ENCODE results near the gene TMEM11.

TMEM11 gene

GRCh38 chr17:21210411-21211076 is 3.4 kb downstream of the TMEM11 start:
- no peak for TF ChIP-seq CTCF (IDR thresholded peaks at IDR 0.05; ENCODE audit: low read depth, low read length, missing control alignments)
- DNase-seq (ENCODE audit: extremely low read depth, low read depth), result no peak
- H3K4me3 ChIP-seq (replicated peaks; ENCODE audit: low read depth, low read length), result no peak overlapping the region

GRCh38 chr17:21209511-21210175 is 4.3 kb downstream of the TMEM11 start:
- TF ChIP-seq CTCF (IDR thresholded peaks at IDR 0.05; ENCODE audit: low read depth, low read length, missing control alignments), result no peak
- DNase-seq (ENCODE audit: extremely low read depth, low read depth), result no peak

GRCh38 chr17:21208352-21208751 is 5.6 kb downstream of the TMEM11 start:
- no peak for TF ChIP-seq CTCF (IDR thresholded peaks at IDR 0.05; ENCODE audit: low read depth, low read length, missing control alignments)
- no peak overlapping the region for H3K4me3 ChIP-seq (replicated peaks; ENCODE audit: low read depth, low read length)
- no peak for DNase-seq (ENCODE audit: extremely low read depth, low read depth)

More at GRCh38 chr17:21209511-21210175, 4.3 kb downstream of the TMEM11 start:
- H3K4me3 ChIP-seq (replicated peaks; ENCODE audit: low read depth, low read length), result no peak overlapping the region

GRCh38 chr17:21204935-21205334 is 9.0 kb downstream of the TMEM11 start:
- H3K4me3 ChIP-seq (replicated peaks; ENCODE audit: low read depth, low read length), result no peak overlapping the region
- no peak for TF ChIP-seq CTCF (IDR thresholded peaks at IDR 0.05; ENCODE audit: low read depth, low read length, missing control alignments)
- DNase-seq (ENCODE audit: extremely low read depth, low read depth), result no peak

GRCh38 chr17:21202512-21202911 is 11.4 kb downstream of the TMEM11 start:
- H3K4me3 ChIP-seq (replicated peaks; ENCODE audit: low read depth, low read length), result no peak overlapping the region
- no peak for DNase-seq (ENCODE audit: extremely low read depth, low read depth)

GRCh38 chr17:21201874-21202273 is 12.1 kb downstream of the TMEM11 start:
- no peak for TF ChIP-seq CTCF (IDR thresholded peaks at IDR 0.05; ENCODE audit: low read depth, low read length, missing control alignments)
- no peak overlapping the region for H3K4me3 ChIP-seq (replicated peaks; ENCODE audit: low read depth, low read length)
- no peak for DNase-seq (ENCODE audit: extremely low read depth, low read depth)

More at GRCh38 chr17:21202512-21202911, 11.4 kb downstream of the TMEM11 start:
- no peak for TF ChIP-seq CTCF (IDR thresholded peaks at IDR 0.05; ENCODE audit: low read depth, low read length, missing control alignments)
